G401 (cell line): ENCODE measurements around the gene KRTAP4-6. TPM values are rescaled to one million over a fixed set of nuclear protein-coding genes. Genes with fewer than 3 reads are reported as not detected.
"Not testable (repeated sequence)": the region's sequence is repeated elsewhere in the genome, so short reads cannot be mapped to it uniquely, and the experiment has no call there.

Experiments used
- DNase-seq: peaks from one replicate; pipeline ENCODE4 v3.0.0-alpha.2; 2015; ENCODE audit warnings: low spot score
- in situ Hi-C: cut with HindIII; loops from 2 replicates; pipeline ENCODE4 v1.10.0; 2016; ENCODE audit warnings: low sequenced_read_pairs, mixed read lengths
- total RNA-seq: library from RNA; depleted of rRNA; stranded (reverse); fragments of >200 nt; shearing (Covaris generic); gene quantifications from 2 replicates; pipeline ENCODE4 v1.2.3, GENCODE V29; 2014

KRTAP4-6 gene
- total RNA-seq, 1 experiment from 2014 or later, result not detected

DNA sequence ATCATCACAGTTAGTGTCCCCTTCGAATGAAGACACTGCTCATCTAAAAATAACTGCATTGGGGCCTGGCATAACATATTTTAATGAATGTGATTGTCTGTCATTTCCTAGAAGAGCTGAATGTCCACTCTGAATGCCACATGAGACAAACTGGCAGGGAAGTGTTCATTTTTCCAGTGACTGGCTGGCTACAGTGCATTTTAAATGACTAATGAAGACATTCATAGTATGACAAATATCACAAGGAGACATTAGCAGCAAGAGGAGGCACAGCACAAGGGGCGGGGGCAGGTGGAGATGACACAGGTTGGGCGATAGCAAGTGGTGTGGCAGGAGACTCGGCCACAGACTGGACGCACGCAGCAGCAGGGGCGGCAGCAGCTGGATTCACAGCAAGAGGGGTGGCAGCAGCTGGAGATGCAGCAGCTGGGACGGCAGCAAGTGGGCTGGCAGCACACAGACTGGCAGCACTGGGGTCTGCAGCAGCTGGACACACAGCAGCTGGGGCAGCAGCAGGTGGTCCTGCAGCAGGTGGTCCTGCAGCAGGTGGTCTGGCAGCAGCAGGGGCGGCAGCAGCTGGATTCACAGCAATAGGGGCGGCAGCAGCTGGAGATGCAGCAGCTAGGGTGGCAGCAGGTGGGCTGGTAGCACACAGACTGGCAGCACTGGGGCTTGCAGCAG lies 8.8 kb upstream of the KRTAP4-6 start:
- in situ Hi-C loops, DNase-seq: not testable (repeated sequence)

DNA sequence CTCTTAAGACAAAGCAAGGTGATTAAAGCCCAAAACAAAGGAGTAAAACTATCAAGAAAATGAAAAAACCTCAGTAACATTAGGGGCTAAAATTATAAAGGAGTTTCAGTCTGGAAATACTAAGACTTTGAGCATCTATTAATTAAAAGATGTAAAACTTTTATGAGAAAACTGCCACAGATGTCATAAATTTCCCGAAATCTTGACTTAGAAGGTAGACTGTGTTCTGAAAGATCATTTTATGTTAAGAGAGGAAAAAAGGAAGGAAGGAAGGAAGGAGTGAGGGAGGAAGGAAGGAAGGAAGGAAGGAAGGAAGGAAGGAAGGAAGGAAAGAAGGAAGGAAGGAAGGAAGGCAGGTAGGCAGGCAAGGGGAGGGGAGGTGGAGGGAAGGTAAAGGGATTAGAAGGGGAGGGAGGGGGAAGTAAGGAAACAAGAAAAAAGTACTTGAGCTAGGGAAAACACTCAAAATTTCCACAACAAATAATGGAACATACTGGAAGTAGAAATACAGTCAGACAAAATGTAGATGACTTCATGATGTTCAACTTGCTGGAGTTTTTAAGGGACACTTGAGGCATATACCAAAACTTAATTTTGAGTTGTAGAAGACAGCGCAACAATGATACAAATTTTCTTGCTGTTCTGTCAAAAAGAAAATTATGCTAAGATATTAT lies 7.3 kb upstream of the KRTAP4-6 start:
- no peak for DNase-seq
- in situ Hi-C loops, result no loop called here

DNA sequence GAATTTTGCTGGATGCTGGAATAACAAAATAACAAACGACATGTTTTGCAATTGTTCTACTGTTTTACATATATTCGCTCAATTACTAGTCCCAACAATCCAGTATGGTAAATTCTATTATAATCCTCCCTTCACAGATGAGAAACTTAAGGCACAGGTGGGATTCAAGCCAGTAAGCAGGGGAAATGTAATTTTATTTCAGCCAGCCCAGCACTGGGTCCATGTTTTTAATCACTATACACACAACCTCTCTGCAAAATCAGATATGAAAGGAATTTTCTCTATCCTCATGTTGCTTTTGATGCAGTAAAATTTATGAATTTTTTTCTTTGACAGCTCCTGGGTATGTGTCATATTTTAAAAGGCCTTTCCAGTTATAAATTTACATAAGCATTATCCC lies 4.9 kb upstream of the KRTAP4-6 start:
- in situ Hi-C loops, result no loop called here
- no peak for DNase-seq

DNA sequence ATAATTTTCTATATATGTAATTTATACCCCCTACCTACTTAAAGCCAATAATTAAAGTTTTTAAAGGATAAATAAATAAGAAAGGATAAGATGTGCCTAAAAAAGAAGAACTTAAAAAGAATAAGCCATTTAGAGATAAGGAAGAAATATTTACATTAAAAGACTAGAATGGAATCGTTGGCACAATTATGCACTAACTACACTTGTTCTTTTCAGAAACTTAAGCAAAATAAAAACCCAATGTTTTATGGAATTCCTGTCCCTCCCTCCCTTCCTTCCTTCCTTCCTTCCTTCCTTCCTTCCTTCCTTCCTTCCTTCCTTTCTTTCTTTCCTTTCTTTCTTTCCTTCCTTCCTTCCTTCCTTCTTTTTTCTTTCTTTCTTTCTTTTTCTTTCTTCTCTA lies 4.5 kb upstream of the KRTAP4-6 start:
- no peak for DNase-seq
- in situ Hi-C loops, result no loop called here

DNA sequence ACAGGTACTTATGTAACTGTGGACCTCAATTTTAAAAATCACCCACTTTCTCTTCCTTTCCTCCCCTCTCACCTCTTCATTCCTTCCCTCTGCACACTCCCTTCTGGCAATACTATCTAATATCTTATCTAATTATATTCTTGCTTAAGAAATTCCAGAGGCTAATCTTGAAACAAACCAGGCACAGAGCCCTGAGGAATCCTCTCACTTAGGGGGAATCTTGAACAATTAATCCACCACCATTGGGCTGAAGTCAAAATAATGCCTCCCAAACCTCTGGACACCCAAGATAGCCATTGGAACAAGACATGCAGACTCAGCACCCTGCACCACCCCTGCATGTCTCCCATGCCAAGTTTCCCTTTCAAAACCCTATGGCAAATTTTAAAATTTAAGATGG lies 1.0 kb upstream of the KRTAP4-6 start:
- DNase-seq, result no peak
- in situ Hi-C loops, result no loop called here

DNA sequence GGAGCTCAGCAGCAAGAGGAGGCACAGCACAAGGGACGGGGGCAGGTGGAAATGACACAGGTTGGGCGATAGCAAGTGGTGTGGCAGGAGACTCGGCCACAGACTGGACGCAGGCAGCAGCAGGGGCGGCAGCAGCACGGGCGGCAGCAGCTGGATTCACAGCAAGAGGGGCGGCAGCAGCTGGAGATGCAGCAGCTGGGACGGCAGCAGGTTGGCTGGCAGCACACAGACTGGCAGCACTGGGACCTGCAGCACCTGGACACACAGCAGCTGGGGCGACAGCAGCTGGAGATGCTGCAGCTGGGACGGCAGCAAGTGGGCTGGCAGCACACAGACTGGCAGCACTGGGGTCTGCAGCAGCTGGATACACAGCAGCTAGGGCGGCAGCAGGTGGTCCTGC lies 479 bp downstream of the KRTAP4-6 start:
- in situ Hi-C loops, result not testable (repeated sequence)

DNA sequence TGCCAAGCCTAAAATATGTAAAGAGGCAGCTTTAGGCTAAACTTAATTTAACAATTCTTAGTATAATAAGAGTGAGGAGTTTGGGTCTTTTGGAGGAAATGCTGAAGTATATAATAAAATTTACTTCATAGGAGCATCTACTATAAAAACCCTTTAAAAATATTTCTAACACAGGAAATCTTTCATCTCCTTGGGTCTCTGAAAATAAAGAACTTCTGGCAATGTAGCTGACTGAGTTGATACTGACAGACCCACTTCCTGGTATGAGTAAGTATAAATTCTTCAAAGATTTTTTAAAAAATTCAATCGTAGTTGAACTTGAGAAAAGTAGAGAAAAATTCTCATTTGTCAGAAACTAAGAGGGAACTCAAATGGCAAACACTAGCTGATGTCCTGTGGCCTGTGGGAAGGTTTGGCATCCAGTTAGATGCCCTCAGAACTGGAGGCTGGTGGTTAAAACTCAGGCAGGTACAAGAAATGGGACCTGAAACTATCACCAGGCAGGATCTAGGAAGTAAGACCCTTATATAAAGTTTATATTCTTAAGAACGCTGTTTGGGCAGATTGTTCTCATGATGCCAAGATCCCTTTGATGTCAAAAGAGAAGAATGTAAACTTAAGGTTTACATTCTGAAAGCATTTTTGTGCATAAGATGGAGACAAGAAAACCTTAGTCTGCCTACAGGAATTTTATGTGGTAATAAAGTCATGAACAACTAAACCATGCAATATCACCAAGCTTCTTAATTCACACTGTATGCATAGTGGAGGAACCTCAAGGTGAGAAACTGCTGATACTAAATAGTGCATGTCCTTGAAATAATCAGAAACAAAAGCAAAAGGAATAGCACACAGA lies 6.2 kb downstream of the KRTAP4-6 start:
- in situ Hi-C loops, result no loop called here
- DNase-seq, result no peak

More for the DNA sequence above, 479 bp downstream of the KRTAP4-6 start:
- not testable (repeated sequence) for DNase-seq

DNA sequence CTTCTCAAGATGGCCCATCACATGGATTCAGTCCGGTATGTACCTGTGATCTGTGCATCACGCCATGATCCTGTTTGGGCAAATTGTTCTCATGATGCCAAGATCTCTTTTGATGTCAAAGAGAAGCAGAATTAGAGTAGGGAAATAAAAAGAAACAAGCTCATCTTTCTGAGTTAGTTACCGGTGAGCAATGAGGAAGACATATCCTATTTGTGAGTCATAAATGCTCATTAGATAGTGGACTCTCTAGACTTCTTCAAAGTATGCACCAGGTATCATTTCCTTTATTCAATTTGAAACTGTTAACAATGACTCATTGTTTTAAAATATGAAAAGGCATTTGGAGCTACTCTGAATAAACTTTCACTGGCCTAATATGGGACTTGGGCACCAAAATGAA lies 8.4 kb downstream of the KRTAP4-6 start:
- DNase-seq, result no peak

DNA sequence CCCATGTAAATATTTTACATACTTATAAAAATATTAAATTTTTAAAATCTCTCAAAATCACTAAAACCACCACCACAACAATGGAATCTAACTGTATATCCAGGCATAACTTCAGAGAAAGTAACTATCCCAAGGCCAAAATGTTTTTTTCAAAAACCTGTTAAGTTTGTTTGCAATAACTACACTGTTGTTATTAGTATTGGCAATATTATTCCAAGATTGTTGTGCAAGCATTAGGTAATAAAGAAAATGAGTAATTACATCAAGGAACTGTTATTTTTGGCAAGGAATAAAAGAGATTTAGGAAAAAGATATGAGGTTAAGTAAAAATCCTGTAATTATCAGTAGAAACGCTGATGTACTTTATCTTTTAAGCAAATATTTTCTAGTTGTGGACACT lies 13.0 kb downstream of the KRTAP4-6 start:
- in situ Hi-C loops, result no loop called here
- no peak for DNase-seq

More for the DNA sequence above, 8.4 kb downstream of the KRTAP4-6 start:
- in situ Hi-C loops, result no loop called here

DNA sequence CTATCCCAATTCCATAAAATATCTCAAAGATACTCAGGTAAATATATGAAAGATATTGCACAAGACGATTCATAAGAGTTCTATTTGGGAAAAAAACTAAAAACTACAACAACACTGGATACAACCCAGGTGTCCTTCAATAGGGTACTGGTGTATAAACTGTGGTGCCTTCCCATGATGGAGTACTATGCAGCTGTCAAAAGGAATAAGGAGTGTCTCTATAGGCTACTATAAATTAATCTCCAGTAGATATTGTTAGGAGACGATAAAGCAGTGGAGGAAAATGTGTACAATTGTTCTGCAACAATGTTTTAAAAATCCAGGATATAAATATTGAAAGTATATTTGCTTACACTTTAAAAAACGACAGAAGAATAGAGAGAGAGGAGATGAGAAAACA lies 13.9 kb downstream of the KRTAP4-6 start:
- no peak for DNase-seq
- in situ Hi-C loops, result no loop called here

DNA sequence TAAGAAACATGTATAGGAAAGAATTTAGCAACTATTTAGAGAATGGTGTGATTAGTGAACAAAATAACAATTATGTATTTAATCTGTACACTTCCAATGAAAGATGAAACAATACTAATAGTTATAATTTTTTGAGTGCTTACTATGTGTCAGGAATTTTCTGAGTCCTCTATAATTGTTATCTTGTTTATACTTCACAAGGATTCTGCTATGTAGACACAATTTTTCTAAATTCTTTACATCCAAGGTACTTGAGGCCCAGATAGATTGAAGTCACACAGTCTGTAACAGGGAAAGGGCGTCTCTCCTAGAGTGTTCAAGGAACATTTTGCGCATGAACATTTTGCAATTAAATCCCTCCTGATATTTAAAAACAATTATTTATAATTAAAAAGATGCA lies 15.3 kb downstream of the KRTAP4-6 start:
- in situ Hi-C loops, result no loop called here
- no peak for DNase-seq

DNA sequence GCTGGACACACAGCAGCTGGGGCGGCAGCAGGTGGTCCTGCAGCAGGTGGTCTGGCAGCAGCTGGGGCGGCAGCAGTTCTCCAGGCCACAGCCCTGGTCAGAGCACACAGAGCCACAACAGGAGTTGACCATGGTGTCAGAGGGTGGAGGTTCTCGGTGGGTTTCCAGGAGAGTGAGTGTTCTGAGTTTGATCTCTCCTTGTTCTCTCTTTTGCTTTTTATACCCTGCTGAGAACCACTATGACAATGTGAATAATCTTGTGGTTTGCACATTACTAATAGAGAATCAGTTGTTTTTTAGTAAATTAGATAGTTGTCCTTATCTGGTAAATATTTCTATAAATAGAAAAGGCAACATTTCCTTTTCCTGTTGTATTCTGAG lies 16.4 kb downstream of the KRTAP4-6 start, which contains the start of gene KRTAP4-12:
Gene KRTAP4-12 (minus strand): TSS at position 192 of the 381 bp plus-strand sequence. CDS start 60 bp downstream, at position 132.
- DNase-seq, in situ Hi-C loops: not testable (repeated sequence)

DNA sequence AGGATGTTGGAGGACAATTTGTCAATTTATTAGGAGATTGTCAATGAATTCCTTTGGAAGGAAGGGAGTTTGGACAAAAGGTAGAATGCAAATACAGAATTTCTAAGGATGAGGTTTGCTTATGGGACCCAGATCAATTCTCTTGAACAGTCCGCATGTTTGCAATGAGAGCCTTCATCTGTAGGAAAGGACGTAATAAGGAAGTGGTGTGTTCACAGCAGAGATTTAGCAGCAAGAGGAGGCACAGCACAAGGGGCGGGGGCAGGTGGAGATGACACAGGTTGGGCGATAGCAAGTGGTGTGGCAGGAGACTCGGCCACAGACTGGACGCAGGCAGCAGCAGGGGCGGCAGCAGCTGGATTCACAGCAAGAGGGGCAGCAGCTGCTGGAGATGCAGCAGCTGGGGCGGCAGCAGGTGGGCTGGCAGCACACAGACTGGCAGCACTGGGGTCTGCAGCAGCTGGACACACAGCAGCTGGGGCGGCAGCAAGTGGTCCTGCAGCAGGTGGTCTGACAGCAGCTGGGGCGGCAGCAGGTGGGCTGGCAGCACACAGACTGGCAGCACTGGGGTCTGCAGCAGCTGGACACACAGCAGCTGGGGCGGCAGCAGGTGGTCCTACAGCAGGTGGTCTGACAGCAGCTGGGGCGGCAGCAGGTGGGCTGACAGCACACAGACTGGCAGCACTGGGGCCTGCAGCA lies 16.9 kb downstream of the KRTAP4-6 start:
- in situ Hi-C loops, DNase-seq: not testable (repeated sequence)

DNA sequence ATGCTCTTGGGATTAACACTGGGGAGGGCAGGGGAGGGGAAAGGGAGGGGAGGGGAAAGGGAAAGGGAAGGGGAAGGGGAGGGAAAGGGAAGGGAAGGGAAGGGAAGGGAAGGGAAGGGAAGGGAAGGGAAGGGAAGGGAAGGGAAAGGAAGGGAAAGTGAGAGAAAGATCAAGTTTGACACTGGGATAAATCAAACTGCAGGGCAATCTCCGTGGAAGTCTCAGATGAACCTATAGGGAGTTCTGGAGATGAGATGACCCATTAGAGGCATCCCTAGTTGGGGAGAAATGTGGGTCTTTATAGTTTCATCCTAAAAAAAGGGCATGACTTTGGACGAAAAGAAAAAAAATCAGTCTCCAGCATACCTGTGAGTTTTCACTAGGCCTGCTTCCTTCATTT lies 18.6 kb downstream of the KRTAP4-6 start:
- in situ Hi-C loops, result no loop called here
- no peak for DNase-seq

DNA sequence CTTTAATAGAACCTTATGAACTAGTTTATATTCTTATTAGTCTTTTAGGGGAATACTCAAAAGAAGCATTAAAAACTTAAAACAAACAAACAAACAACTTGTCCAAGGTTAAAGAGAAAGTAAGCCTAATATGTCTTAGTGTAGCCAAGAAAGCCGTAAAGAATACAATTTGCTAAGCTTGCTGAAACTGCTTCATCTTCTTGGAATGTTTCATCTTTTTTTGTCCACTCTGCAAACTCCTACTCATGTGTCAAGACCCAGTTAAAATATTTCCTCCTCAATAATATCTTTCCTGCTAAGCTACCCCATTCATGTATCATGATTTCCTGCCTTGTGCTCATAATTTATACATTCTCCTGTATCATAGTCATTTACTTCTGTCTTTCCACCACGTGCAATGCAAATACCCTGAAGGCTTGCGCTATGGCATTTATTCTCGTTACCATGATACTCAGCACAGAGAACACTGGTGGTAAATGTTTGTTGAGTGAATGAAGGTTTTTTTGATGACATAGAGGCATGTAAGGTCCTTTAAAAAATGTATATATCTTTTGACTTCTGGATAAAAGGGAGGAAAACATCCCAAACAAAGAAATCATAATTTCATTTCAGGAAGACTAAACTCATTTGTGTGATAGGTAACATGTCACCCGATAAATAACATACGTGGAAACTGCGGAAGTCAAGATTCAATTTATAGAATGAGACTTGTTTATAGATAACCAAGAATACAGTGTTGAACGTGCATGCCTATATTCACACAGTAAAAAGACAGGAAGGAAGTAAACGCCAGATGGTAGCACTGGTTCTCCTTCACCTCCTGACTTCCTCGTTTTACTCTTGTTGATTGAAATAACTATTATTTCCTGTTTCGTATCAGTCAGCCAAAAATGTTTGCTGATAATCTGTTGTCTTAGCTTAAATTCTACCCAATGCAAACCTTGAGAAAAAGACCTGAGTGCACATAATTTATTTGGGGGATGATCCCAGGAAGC lies 20.4 kb downstream of the KRTAP4-6 start:
- in situ Hi-C loops, DNase-seq: not testable (repeated sequence)

DNA sequence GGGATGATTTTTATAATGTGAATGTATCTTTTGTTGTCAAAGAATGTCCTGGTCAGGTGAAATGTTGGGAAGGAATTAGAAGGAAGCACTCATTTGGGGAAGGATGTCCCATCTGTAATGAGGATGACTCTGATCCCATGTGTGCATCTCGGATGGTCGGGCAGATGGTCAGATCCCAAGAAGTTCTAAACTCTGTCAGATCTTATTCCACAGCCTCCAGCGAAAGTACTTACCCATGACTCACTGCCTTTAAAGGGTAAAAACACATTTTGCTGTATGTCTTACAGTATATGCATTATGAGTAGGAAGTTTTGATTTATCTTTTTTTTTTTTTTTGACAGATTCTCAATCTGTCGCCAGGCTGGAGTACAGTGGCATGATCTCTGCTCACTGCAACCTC lies 21.6 kb downstream of the KRTAP4-6 start:
- in situ Hi-C loops, result no loop called here
- no peak for DNase-seq

DNA sequence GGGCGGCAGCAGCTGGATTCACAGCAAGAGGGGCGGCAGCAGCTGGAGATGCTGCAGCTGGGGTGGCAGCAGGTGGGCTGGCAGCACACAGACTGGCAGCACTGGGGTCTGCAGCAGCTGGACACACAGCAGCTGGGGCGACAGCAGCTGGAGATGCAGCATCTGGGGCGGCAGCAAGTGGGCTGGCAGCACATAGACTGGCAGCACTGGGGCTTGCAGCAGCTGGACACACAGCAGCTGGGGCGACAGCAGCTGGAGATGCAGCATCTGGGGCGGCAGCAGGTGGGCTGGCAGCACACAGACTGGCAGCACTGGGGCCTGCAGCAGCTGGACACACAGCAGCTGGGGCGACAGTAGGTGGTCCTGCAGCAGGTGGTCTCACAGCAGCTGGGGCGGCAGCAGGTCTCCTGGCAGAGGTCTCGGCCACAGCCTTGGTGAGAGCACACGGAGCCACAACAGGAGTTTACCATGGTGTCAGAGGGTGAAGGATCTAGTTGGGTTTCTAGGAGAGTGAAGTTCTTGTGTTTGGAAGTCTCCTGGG lies 22.4 kb downstream of the KRTAP4-6 start, which contains the start of gene KRTAP4-11:
Gene KRTAP4-11 (minus strand): TSS at position 528 of the 541 bp plus-strand sequence. CDS start 58 bp downstream, at position 470.
- in situ Hi-C loops, result not testable (repeated sequence)

DNA sequence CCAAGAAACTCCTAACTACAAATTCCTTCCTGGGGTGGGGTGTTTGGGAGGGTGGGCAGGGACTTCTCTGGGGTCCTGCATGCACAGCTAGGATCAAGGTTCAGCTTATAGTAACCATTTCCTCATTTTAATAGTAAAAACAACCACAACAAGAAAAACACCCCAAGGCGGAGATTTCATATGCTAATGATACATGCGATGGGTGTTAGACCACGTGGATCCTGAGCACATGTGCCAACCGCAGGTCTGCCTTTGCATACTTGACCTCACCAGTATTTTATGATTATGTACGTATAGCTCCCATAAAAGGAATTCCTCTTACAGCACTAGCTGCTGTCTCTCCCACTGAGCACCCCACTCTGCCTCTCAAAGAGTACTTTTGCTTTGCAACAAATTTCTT lies 24.0 kb downstream of the KRTAP4-6 start:
- no peak for DNase-seq
- in situ Hi-C loops, result no loop called here

More for the DNA sequence above, 22.4 kb downstream of the KRTAP4-6 start, which contains the start of gene KRTAP4-11:
- DNase-seq, result not testable (repeated sequence)
